Measurements from ENCODE around the gene GPR146. TPM values are rescaled to one million over a fixed set of nuclear protein-coding genes. Genes with fewer than 3 reads are reported as not detected.

The GPR146 gene
- total and polyA plus RNA-seq, 2 experiments from 2014 or later: 4.3 to 9.7 TPM

GRCh38 chr7:1053816-1054370, 9.5 kb downstream of the GPR146 start:
- Histone ChIP-seq H2AFZ (no peak overlapping the region), H3K9me2 (ENCODE audit: insufficient read depth) (no peaks in the 10 kb centered on the region), H3K4me1 (ENCODE audit: insufficient read depth) (no peaks in the 10 kb centered on the region), H3K27ac (no peak overlapping the region), H4K20me1 (ENCODE audit: insufficient read depth) (no peaks in the 10 kb centered on the region), H3K36me3 (ENCODE audit: low read depth) (no peaks in the 10 kb centered on the region), H3K4me3 (no peak overlapping the region), H3K9ac (no peak overlapping the region), H3K79me2 (ENCODE audit: insufficient read depth) (no peaks in the 10 kb centered on the region), H3F3A (ENCODE audit: insufficient read depth) (no peaks in the 10 kb centered on the region), H3K9me3 (ENCODE audit: low read depth) (no peaks in the 10 kb centered on the region), H3K4me2 (ENCODE audit: unreplicated experiment) (no peak overlapping the region), H3K27me3 (replicated peaks; ENCODE audit: insufficient read depth) (no peaks in the 10 kb centered on the region)
- no peak for TF ChIP-seq EZH2 (IDR thresholded peaks at IDR 0.05; ENCODE audit: insufficient read depth, poor library complexity, severe bottlenecking)
- in situ Hi-C loops (cut with MboI): no loop called here
- DNase-seq: no peak
- WGBS, 2 experiments (ENCODE audit: low coverage in 1 of 2, low lambda C conversion rate in 2 of 2, missing lambda C conversion rate in 2 of 2): 96 to 97% methylated on average over 17 of the region's 17 CpGs

DNA sequence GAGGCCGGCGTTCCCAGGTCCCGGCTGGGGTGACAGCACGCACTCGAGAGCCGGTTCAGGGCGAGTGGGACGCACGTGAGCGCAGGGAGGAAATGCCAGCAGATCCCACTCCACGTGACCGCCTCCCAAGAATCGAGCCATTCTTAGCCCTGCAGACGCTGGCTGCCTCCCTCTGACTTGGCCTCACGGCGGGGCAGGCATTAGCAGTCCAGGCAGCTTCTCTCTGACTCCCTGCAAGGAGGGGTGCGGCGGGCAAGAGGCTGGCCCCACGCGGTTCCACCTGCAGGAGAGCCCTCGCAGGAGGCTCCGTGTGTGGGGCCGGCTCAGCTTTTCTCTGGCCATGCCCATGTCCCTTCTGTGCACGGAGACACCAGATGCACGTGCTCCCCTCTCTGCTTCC, 10.1 kb downstream of the GPR146 start:
- in situ Hi-C loops (cut with MboI): no loop called here
- Histone ChIP-seq H4K20me1 (ENCODE audit: insufficient read depth) (no peaks in the 10 kb centered on the region), H3K9me3 (ENCODE audit: low read depth) (no peaks in the 10 kb centered on the region), H3F3A (ENCODE audit: insufficient read depth) (no peaks in the 10 kb centered on the region), H3K79me2 (ENCODE audit: insufficient read depth) (no peaks in the 10 kb centered on the region), H3K4me3 (no peak overlapping the region), H3K27me3 (replicated peaks; ENCODE audit: insufficient read depth) (no peaks in the 10 kb centered on the region), H3K9ac (no peak overlapping the region), H3K4me1 (ENCODE audit: insufficient read depth) (no peaks in the 10 kb centered on the region), H3K4me2 (ENCODE audit: unreplicated experiment) (no peak overlapping the region), H3K36me3 (ENCODE audit: low read depth) (no peaks in the 10 kb centered on the region), H3K27ac (no peak overlapping the region), H2AFZ (no peak overlapping the region), H3K9me2 (ENCODE audit: insufficient read depth) (no peaks in the 10 kb centered on the region)
- DNase-seq: no peak
- TF ChIP-seq EZH2phosphoT487 (IDR thresholded peaks at IDR 0.05; ENCODE audit: insufficient read depth, low read depth) (no peak), EZH2 (IDR thresholded peaks at IDR 0.05; ENCODE audit: insufficient read depth, poor library complexity, severe bottlenecking) (no peak)
- 85 to 90% methylated on average over 20 to 25 of the region's 25 CpGs for WGBS, 2 experiments (ENCODE audit: low coverage in 1 of 2, low lambda C conversion rate in 2 of 2, missing lambda C conversion rate in 2 of 2)

- no peak for TF ChIP-seq EZH2phosphoT487 (IDR thresholded peaks at IDR 0.05; ENCODE audit: insufficient read depth, low read depth)
- no peak for TF ChIP-seq EZH2 (IDR thresholded peaks at IDR 0.05; ENCODE audit: insufficient read depth, poor library complexity, severe bottlenecking)
- in situ Hi-C loops (cut with MboI): no loop called here
- Histone ChIP-seq H3K36me3 (ENCODE audit: low read depth) (no peaks in the 10 kb centered on the region), H3K9me2 (ENCODE audit: insufficient read depth) (no peaks in the 10 kb centered on the region), H3K4me2 (ENCODE audit: unreplicated experiment) (no peak overlapping the region), H3K79me2 (ENCODE audit: insufficient read depth) (no peaks in the 10 kb centered on the region), H3F3A (ENCODE audit: insufficient read depth) (no peaks in the 10 kb centered on the region), H3K9me3 (ENCODE audit: low read depth) (no peaks in the 10 kb centered on the region), H4K20me1 (ENCODE audit: insufficient read depth) (no peaks in the 10 kb centered on the region), H3K27me3 (replicated peaks; ENCODE audit: insufficient read depth) (no peaks in the 10 kb centered on the region), H3K4me3 (no peak overlapping the region), H3K9ac (no peak overlapping the region), H3K27ac (no peak overlapping the region), H2AFZ (no peak overlapping the region), H3K4me1 (ENCODE audit: insufficient read depth) (no peaks in the 10 kb centered on the region)
- no peak for DNase-seq
- 66 to 69% methylated on average over 32 of the region's 32 CpGs for WGBS, 2 experiments (ENCODE audit: low coverage in 1 of 2, low lambda C conversion rate in 2 of 2, missing lambda C conversion rate in 2 of 2)
Measured at GRCh38 chr7:1054861-1055450, 10.6 kb downstream of the GPR146 start.

DNA sequence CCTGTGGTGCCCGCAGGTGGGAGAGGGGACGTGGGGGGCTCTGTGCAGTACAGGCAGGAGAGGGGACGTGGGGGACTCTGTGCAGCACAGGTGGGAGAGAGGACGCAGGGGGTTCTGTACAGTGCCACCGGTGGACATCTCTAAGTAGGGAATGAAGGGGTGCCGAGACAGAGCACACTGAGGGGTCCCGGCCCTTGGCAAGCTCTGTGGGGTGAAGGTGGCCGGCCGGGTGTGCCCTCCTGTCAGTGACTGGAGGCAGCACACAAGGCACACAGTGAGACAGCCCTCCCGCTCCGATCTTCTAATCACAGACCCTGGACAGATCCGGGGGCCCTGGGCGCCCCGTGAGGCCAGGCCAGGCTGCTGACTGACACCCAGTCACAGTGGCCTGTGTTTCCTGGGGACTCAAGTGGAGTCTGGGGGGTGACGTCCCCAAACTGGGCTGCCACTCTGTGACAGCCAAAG, 11.2 kb downstream of the GPR146 start:
- no peaks in the 10 kb centered on the region for H4K20me1 ChIP-seq (ENCODE audit: insufficient read depth)
- no peaks in the 10 kb centered on the region for H3K9me3 ChIP-seq (ENCODE audit: low read depth)
- H3K79me2 ChIP-seq (ENCODE audit: insufficient read depth): no peaks in the 10 kb centered on the region
- H3K4me1 ChIP-seq (ENCODE audit: insufficient read depth): no peaks in the 10 kb centered on the region
- H3K36me3 ChIP-seq (ENCODE audit: low read depth): no peaks in the 10 kb centered on the region
- in situ Hi-C loops (cut with MboI): no loop called here
- TF ChIP-seq EZH2phosphoT487 (IDR thresholded peaks at IDR 0.05; ENCODE audit: insufficient read depth, low read depth) (no peak), EZH2 (IDR thresholded peaks at IDR 0.05; ENCODE audit: insufficient read depth, poor library complexity, severe bottlenecking) (no peak)
- H3K27me3 ChIP-seq (replicated peaks; ENCODE audit: insufficient read depth): no peaks in the 10 kb centered on the region
- no peak overlapping the region for H2AFZ ChIP-seq
- no peak overlapping the region for H3K27ac ChIP-seq
- DNase-seq: no peak
- H3K9ac ChIP-seq: no peak overlapping the region
- 89% methylated on average over 7 to 15 of the region's 15 CpGs for WGBS, 2 experiments (ENCODE audit: low coverage in 1 of 2, low lambda C conversion rate in 2 of 2, missing lambda C conversion rate in 2 of 2)
- no peak overlapping the region for H3K4me3 ChIP-seq
- H3K4me2 ChIP-seq (ENCODE audit: unreplicated experiment): no peak overlapping the region
- no peaks in the 10 kb centered on the region for H3K9me2 ChIP-seq (ENCODE audit: insufficient read depth)
- H3F3A ChIP-seq (ENCODE audit: insufficient read depth): no peaks in the 10 kb centered on the region

Measured in GM23248 (cell line).